Measurements from ENCODE around the gene TFDP2.
"Not testable (repeated sequence)": the region's sequence is repeated elsewhere in the genome, so short reads cannot be mapped to it uniquely, and the experiment has no call there.

TFDP2 gene

DNA sequence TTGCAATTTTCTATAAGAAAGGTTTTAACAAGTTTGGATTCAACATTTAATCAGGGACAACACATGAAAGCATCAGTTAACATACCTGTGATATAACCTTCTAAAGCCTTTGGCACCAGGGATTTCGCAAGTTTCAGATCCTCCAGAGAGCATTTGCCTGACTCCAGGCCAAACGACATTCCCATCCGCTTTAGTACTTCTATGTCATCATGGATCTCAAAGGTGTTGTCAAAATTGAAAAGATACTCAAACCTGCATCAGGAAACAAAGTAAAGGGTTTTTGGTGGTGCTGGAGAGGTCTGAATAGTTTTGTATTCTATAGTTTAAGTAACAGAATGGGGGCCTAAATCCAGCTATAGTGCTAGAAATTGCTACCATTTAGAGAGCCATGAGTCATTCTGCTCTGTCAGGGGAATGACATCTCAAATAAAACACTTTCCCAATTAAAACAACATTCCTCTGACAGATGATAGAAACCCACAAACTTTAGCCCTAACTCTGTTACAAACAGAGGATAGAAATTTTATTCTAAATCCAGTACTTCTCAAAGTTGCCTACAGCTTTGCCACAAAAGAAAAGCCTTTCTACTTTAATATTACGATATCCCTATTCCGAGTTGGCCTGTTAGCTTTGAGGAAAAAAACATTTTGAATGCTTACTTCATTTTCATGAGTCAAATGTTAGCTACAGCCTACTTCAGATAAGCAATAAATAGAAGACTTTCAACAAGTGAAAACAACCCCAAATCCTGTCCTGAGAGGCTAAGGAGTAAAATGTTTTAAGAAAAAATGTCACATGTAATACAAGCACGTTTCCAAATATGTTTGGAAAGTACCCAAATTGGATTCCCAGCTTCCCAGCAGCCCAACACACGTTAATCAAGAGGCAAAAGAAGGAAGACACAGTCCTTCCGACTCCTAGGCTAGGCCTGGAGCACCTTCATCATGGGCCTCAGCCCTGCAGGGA, 189.5 kb downstream of the TFDP2 start:
- no peak for ATAC-seq

- no peak for ATAC-seq
Measured at GRCh38 chr3:141955175-141955574, 194.2 kb downstream of the TFDP2 start.

GRCh38 chr3:141952611-141953010, 196.7 kb downstream of the TFDP2 start:
- no peak for ATAC-seq

DNA sequence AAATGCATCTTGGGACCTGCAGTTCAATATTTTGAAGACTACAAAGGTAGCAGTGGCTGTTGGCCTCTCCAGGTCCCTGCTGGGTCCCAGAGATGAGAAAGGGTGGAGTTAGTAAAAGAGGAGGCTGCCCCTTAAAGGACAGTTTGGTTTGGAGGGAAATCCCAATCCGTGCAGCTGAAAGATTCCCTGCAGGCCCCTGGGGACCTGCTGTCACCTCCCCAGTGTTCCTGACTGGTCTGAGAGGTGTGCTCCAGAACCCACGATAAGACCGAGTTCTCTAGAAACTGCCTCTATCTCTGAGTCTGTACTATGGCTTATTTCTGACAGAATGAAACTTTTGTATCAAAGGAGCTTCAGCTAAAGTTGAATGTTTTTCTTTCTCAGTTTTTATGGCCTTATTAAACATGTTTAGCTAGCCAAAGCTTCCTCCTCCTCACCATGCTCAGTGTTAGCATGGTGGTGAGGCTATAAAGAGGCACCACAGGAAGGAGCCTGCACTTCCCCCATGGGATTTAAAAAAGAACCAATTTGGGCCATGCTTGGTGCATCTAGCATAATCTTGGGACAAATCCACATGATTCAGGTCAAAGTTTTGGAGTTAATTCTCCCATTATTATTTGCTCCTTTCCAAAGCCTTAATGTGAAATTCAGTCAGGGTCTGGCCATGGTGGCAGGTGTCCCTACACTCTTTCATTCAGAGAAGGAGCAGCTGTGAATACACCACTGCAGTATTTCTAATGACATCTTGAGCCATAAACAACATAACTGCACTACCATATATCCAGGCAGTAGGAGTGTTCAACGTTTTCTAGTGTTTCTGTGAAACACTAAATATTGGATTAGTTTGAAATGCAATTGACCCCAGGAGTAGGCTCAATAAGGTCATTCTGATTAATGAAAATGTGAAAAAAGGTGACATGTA, 198.5 kb downstream of the TFDP2 start:
- no peak for ATAC-seq

DNA sequence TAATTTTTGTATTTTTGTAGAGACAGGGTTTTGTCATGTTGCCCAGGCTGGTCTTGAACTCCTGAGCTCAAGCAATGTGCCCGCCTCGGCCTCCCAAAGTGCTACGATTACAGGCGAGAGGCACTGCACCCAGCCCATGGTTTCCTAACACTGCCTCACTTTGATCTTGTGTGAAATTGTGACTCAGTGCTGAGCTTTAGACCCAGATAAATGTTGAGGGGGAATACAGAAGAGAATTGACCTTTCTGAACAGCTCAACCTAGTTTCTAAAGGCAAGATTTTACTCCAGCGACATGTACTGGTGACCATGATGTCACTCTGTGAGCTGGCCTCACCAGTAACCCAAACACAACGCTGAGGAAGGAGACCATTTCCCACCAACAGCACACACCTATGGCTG, 199.4 kb downstream of the TFDP2 start:
- ATAC-seq, result peak in 1 of 2 donors; percentile 28

GRCh38 chr3:141949399-141949798, 199.9 kb downstream of the TFDP2 start:
- no peak for ATAC-seq

DNA sequence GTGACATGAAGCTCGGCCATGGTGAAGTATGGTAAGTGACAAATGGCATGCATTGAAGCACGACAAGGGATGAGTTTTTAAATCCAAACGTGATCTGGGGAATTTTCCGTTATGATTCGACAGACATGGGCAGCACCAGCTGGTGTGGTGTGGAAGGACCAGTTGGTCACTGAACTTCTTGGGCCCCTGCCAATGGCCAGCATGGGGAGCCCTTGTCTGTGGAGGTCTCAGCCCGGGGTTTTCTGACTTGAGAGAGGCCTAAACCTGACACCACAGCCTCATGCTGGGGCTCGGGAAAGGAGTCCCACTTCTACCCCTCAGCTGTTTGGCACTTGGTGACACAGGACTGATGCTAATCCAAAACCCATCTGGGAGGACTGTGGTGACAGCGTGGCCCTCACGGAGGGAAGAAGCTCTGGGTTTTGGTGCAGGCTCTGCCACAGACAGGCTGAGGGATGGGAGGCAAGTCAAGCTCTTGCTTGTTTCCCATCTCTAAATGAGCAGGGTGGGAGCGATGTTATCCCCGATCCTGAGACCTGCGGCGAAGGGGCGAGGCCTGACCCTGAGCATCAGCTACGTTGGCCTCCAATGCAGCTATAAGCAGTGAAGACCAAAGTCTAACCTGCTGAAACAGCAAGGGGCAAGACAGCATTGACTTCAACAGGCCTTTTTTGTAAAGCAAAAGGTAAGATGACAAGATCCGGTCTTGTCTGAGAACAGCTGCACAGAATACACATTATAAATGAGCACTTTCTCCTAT, 203.4 kb downstream of the TFDP2 start:
- ATAC-seq, result no peak

DNA sequence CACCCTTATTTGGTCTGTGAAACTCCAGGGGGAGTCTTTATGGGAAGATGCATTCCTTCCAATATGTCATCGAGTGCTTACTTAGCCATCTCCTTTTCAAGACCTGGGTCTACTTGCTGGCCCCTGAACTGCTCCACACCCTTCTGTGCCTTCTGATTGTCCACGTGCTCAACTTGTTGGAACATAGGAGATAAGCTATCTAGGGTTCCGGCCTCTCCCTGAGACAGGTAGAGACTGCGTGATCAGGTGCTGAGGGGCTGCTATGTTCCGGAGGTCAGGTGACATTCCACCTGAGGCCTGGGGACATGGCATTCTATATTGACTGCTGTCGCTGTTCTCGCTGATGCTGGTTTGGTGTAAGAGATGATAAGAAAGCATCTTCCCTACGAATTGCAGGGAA, 207.3 kb downstream of the TFDP2 start:
- no peak for ATAC-seq

DNA sequence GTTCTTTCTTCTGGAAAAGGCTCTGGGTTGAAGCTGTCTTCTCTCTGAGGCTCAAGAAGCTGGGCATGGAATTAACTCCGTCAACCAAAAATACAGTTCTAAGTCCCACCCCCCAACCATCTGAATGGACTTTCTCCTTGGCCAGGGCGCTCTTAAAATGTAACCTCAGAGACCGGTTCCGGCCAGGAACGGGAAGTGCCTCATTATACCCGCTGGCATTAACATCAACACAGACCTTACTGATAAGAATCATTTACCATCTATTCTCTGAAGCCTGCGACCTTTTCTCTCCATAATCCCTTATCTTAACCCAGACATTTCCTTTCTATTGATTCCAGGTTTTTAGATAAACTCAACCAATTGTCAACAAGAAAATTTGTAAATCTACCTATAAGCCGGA, 208.3 kb downstream of the TFDP2 start:
- ATAC-seq, result no peak

DNA sequence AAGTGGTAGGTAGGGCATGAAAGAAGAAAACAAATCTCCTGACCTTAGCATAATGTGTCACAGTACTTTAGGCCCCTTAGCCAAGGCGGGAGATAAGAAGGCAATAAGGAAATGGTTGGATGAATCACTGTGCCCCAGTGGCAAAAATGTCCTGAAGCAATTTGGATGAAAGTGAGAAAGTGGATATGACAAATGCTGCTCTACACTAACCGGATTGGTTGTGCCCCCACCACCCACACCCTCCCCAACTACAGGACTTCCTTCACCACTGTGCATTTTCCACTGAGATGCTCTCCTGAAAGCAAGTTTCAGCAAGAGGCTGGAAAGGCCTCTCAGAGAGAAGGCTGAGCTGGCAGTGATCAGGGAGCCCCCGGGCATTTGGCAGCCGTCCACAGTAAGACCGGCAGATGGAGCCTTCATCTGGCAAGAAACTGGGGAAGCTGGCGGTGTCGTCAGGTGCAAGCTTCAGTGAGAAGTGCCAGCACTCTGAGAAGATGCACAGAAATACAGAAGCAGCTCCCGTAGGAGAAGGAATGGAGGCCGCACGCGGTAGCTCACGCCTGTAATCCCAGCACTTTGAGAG, 209.1 kb downstream of the TFDP2 start:
- peak in 1 of 2 donors; percentile 36 for ATAC-seq

DNA sequence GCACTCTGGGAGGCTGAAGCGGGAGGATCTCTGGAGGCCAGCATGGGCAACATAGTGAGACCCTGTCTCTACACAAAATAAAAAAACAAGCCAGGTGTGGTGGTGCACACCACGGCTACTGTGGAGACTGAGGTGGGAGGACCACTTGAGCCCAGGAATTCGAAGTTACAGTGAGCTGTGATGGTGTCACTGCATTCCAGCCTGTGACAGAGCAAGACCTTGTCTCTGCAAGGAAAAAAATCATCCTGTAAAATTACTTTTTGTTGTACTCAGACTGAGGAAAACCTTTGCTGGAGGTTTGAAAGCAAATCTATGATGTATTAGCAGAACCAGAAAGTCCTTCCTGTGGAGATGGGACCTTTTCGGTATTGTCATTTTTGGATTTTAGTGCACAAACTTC, 209.6 kb downstream of the TFDP2 start:
- ATAC-seq, result no peak

- no peak for ATAC-seq
Measured at GRCh38 chr3:141938011-141938500, 211.3 kb downstream of the TFDP2 start.

DNA sequence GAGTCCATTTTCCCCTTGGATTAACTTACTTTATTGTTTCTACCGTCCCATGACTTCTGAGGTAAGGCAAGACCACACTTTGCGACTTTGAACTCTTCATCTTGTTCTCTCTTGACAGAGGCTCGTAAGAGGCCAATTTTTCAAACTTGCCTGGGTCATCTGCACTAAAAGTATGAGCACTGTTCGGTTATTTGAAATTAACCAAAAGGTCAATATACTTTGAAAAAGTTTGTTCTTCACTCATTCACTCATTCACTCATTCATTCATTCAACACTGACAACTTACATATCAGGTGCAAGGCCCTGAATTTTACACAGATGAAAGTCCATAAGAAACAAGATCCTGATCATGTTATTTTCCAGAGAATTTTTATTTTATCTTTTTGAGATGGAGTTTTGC, 215.0 kb downstream of the TFDP2 start:
- ATAC-seq, result no peak

- ATAC-seq, result no peak
Measured at GRCh38 chr3:141933421-141934300, 215.7 kb downstream of the TFDP2 start.

- ATAC-seq, result no peak
Measured at GRCh38 chr3:141930801-141931200, 218.5 kb downstream of the TFDP2 start.

DNA sequence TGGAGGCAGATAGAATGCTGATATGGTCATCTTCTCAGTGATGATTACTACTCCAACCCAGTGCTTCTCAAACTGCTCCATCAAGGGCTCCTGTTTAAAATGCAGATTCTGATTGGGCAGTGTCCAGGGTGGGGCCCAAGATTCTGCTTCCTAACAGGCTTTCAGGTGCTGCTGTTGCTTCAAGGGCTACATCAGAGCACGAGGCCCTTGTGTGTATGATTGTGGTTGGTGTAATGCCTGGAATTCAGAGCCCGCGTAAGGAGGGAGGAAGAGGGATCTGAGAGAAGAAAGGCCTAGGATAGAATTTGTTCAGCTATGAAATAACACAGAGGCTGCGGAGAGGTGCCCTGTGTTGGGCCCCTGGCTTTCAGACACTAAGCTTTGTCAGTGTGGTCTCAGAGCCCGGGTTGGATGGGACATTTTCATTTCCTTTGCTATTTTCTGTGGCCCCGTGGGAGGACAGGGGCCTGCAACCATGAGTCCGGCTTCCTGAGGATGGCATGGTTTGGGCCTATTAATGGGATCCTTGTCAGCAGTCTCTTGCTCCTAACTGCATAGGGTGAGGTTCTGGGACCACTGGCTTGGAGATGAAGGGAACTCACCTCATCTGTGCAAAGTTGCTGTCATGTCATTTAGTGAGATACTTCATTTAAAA, 219.9 kb downstream of the TFDP2 start:
- no peak for ATAC-seq

DNA sequence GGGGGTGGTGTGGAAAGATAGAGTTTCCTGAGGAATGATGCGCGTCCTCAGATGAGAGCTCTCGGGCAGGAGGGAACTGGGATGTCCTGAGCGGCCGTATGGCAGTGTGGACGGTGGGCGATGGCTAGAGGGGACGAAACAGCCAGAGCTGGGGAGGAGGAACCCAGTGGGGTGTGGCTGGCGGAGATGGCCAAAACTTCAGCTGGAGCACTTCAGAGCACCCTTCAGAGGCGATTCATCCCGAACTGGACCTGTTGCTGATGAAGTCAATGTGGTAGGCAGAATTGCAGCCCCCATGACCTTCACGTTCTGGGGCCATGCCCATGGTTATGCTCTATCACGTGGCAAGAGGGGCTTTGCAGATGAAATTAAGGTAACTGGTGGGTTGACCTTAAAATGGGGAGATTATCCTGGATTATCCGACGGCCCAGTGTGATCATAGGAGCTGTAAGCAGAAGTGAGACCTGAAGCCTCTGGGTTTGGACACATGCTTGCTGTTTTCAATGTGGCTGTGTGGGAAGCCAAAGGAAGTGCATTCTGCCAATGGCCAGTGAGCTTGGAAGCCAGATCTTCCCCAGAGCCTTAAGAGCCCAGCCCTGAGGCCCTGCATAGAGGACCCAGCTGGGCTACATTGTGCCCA, 220.6 kb downstream of the TFDP2 start:
- ATAC-seq, result no peak

GRCh38 chr3:141926929-141927328, 222.4 kb downstream of the TFDP2 start:
- no peak for ATAC-seq

DNA sequence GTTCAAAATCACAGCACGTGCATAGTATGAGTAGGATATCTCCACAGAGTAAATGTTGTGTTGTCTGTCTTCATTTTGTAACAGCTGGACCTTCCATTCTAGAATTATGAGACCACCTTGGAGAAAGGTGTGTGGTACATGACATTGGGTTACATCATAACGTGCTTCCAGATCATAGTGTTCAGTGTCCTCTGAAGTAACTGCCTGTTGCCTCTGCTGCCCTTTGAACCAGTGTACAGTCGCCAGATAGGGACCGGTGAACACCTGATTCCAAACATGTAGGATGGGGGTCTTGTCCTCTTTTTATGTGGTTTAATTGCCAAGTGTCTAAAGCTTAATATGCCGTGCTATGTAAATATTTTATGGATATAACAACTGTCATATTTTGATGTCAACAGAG, 223.7 kb downstream of the TFDP2 start:
- ATAC-seq, result not testable (repeated sequence)

- ATAC-seq, result no peak
Measured at GRCh38 chr3:141921316-141921715, 228.0 kb downstream of the TFDP2 start.

Data from activated CD4-positive, CD25-positive, alpha-beta regulatory T cell treated with anti-CD3 and anti-CD28 coated beads, Interleukin-2, amount 50 U/mL, for 24 hours (primary cell).